Posterior vena cava (tissue), 2 donors: ENCODE results near the gene ITGAX. TPM values are rescaled to one million over a fixed set of nuclear protein-coding genes. Genes with fewer than 3 reads are reported as not detected.
A peak's percentile ranks its signal among the peaks of the same experiment; 100 is the strongest.
"Not testable (repeated sequence)": the region's sequence is repeated elsewhere in the genome, so short reads cannot be mapped to it uniquely, and the experiment has no call there.

Experiments
- DNase-seq: peaks from one replicate; pipeline ENCODE4 v3.0.0-alpha.2; 2020; ENCODE audit warnings: low spot score
- intact Hi-C, 2 donors: fragments of 100-400 bp; cut with DNase I; formaldehyde crosslinking; loops; one replicate each; pipeline versions ENCODE4 v1.14.1 to v1.14.2; 2022 to 2023
- long read RNA-seq, 2 donors: library from polyadenylated mRNA; unstranded; transcript quantifications; one replicate each; pipeline ENCODE4 v2.0.0, GENCODE V29; 2020 to 2021
- total RNA-seq, 2 donors: library from RNA; stranded (reverse); fragmentation: NEBNext Ultra II Directional; extraction: Animal tissue kit (Norgen Biotek cat#: 25700); gene quantifications; one replicate each; pipeline ENCODE4 v1.2.1, GENCODE V29; 2021
- donor health status: DM: yes; HTN: yes; CAD: no.
- donor health status: DM: yes; HTN: yes; CAD: no.

The ITGAX gene
- total RNA-seq = 10 to 100 TPM; 13.4 to 15.2 TPM
- long read RNA-seq, donor 1, partial matches to known transcripts = 0 of 1 reads
- long read RNA-seq, donor 1, other reads (novel, unspliced or antisense) = 1 of 1 reads
- long read RNA-seq, donor 2 = 0 reads

GRCh38 chr16:31354394-31355291 is at the start of gene ITGAX:
Gene ITGAX (plus strand): TSS chr16:31355176. CDS start chr16:31355255, 79 bp downstream.
- DNase-seq = peak; percentile 92
- intact Hi-C loops = no loop called here

- intact Hi-C loops = no loop called here
- DNase-seq = no peak
These were observed 49.8 kb upstream of the ITGAX start for GRCh38 chr16:31305219-31305618.

GRCh38 chr16:31308381-31308780 is 46.6 kb upstream of the ITGAX start:
- intact Hi-C loops, DNase-seq: not testable (repeated sequence)

GRCh38 chr16:31322500-31322899 is 32.5 kb upstream of the ITGAX start:
- no peak for DNase-seq
- intact Hi-C loops = no loop called here

- no peak for DNase-seq
- intact Hi-C loops = no loop called here
These were observed 30.9 kb upstream of the ITGAX start for GRCh38 chr16:31323959-31324629.

GRCh38 chr16:31325171-31325570 is 29.8 kb upstream of the ITGAX start:
- intact Hi-C loops = no loop called here

GRCh38 chr16:31327646-31328225 is 27.2 kb upstream of the ITGAX start:
- intact Hi-C loops = no loop called here
- no peak for DNase-seq

More at GRCh38 chr16:31325171-31325570, 29.8 kb upstream of the ITGAX start:
- DNase-seq = no peak

- no peak for DNase-seq
These were observed 26.5 kb upstream of the ITGAX start for GRCh38 chr16:31328322-31329052.

GRCh38 chr16:31329671-31330552 is 25.1 kb upstream of the ITGAX start:
- intact Hi-C loops = no loop called here
- no peak for DNase-seq

More at GRCh38 chr16:31328322-31329052, 26.5 kb upstream of the ITGAX start:
- intact Hi-C loops = no loop called here

- intact Hi-C loops = no loop called here
- DNase-seq = no peak
These were observed 24.5 kb upstream of the ITGAX start for GRCh38 chr16:31330553-31330890.

GRCh38 chr16:31331141-31331764 is 23.7 kb upstream of the ITGAX start:
- intact Hi-C loops = no loop called here

GRCh38 chr16:31331807-31332301 is 23.1 kb upstream of the ITGAX start:
- no peak for DNase-seq
- intact Hi-C loops = no loop called here

More at GRCh38 chr16:31331141-31331764, 23.7 kb upstream of the ITGAX start:
- no peak for DNase-seq

- no peak for DNase-seq
- intact Hi-C loops = no loop called here
These were observed 22.4 kb upstream of the ITGAX start for GRCh38 chr16:31332544-31332943.

- no peak for DNase-seq
- intact Hi-C loops = no loop called here
These were observed 21.0 kb upstream of the ITGAX start for GRCh38 chr16:31333686-31334649.

- no peak for DNase-seq
- intact Hi-C loops = no loop called here
These were observed 20.0 kb upstream of the ITGAX start for GRCh38 chr16:31334934-31335333.

GRCh38 chr16:31335431-31335830 is 19.5 kb upstream of the ITGAX start:
- DNase-seq = no peak
- intact Hi-C loops = no loop called here
